DOHH2 (cell line): Measurements from ENCODE around the gene TMEM30A.
A peak's percentile ranks its signal among the peaks of the same experiment; 100 is the strongest.

Experiments
- CTCF ChIP-seq: fragments of 200-600 bp; sonication (generic); IDR thresholded peaks from one replicate; pipeline ENCODE4 v1.5.1; 2014; ENCODE audit warnings: antibody characterized with exemption, mild to moderate bottlenecking, low read depth, low read length; ENCODE audit not compliant: poor library complexity, severe bottlenecking
- EZH2phosphoT487 ChIP-seq: fragments of 200-600 bp; sonication (generic); IDR thresholded peaks from 2 replicates; pipeline ENCODE4 v1.6.1; 2017; ENCODE audit warnings: borderline replicate concordance, mild to moderate bottlenecking, antibody characterized with exemption, low read length, moderate library complexity, mixed read lengths

- TF ChIP-seq CTCF (peak; percentile 72), EZH2phosphoT487 (no peak)
Observed at GRCh38 chr6:75266716-75267291, 17.8 kb downstream of the TMEM30A start.
